Left ventricle myocardium superior (tissue), 1 donor: ENCODE data around the gene NPAS3. TPM values are rescaled to one million over a fixed set of nuclear protein-coding genes. Genes with fewer than 3 reads are reported as not detected.

Source experiments
- ATAC-seq: fragments of 200-7000 bp; cut with Tn5 transposase; one replicate; pipeline ENCODE4 v1.9.1; 2020; ENCODE audit warnings: mild to moderate bottlenecking, moderate library complexity
- DNase-seq: peaks from one replicate; pipeline ENCODE4 v3.0.0-alpha.2; 2020
- intact Hi-C: fragments of 100-400 bp; cut with micrococcal nuclease; formaldehyde crosslinking; loops from one replicate; pipeline ENCODE4 v1.11.0; 2022
- total RNA-seq: library from RNA; stranded (reverse); fragmentation: NEBNext Ultra II Directional; extraction: Animal tissue kit (Norgen Biotek cat#: 25700); gene quantifications from one replicate; pipeline ENCODE4 v1.2.1, GENCODE V29; 2021
- donor health status: DM: no; HTN: yes; CAD: no; lungs with severe emphysema.

Gene NPAS3
- total RNA-seq, 1 donor from 2014 or later, result 1.1 TPM

DNA sequence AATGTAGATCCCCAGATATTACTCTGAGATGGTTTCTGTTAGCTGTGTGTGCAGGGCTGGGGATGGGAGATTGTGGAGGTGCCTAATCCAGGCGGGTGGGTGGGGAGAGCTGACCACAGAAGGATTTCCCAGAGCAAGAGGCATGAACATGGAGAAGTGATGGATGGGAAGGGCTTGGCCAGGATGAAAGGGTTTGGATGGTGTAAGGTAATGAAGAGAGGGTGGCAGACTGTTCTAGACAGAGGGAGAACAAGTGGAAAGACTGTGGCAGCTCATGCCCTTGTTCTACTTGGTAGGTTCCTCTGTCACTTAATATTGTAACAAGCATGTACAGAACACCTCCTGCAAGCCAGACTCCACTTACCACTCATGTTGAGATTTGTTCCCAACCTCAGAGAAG, 187.8 kb downstream of the NPAS3 start:
- ATAC-seq, result no peak
- no peak for DNase-seq
- intact Hi-C loops, result no loop called here

DNA sequence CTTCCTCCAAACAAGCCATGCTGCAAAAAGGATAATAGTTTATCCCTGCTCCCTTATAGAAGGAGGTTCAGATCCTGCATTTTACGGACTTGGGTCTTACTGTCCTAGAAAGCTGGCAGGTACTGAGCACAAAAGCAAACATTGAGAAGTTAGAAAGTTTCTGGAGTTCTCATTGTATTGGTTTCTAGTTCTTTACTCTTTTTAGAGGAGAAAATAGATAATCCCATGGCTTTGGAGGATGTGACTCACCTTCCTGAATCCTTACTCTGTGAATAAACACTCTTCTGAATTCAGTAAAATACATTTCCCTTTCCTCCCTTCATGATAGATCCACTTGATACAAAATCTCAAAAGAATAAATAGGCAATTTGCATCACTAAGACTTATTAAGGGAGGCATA, 188.9 kb downstream of the NPAS3 start:
- no peak for DNase-seq
- intact Hi-C loops, result no loop called here
- no peak for ATAC-seq

DNA sequence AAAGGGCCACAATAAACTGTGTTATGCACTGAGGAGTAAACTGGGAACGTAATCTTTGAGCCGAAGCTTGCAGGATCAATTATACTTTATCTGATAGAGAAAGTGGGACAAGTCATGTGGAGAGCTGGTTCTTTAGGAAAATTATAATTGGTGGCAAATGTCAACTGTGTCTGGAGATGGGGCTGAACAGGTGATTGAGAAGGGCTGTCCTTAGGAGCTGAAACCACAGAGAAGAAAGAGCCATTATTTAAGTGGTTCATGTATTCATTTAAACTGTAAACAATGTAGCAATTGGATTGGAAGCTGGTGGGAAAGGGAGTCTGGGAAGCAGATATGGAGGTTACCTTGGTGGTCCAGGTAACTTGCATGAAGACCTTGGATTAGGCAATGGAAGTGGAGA, 193.1 kb downstream of the NPAS3 start:
- no peak for ATAC-seq
- intact Hi-C loops, result no loop called here

DNA sequence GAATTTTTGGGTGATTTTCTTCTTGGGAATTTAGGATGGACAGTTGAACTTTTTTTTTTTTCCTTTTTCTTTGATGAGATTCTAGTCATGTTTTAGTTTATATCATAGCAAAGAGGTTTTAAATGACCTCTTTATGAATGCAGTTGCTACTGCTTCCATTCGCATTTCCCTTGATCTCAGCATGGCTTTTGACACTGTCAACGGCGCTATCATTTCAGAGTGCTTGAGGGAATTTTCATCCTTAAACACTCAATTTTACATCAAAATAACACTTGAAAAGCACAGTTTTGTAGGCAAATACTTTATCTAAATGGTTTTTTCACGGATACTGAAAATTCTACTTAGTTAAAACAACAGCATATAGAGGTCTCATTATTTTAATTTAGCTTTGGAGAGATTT, 195.5 kb downstream of the NPAS3 start:
- intact Hi-C loops, result no loop called here
- DNase-seq (no peak), ATAC-seq (no peak)

More for the DNA sequence above, 193.1 kb downstream of the NPAS3 start:
- DNase-seq, result no peak

DNA sequence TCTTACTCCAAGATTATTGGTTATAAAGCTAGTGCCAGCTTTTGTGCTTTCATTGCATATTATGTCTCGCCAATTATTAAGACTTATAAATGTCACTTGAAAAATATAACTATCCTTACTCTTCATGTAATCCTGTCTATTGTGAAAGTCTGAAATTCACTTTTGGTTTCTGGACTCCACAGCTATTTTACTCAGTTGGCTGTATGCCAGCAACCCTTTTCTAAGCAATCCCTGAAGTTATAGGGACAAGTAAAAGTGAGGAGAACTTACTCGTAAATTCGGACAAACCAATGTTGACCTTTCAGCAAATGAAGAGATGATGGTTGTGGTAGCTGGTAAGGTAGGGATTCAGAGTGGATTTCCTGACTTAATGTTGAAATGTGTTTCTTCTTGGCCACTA, 196.3 kb downstream of the NPAS3 start:
- intact Hi-C loops, result no loop called here
- ATAC-seq (no peak), DNase-seq (no peak)

DNA sequence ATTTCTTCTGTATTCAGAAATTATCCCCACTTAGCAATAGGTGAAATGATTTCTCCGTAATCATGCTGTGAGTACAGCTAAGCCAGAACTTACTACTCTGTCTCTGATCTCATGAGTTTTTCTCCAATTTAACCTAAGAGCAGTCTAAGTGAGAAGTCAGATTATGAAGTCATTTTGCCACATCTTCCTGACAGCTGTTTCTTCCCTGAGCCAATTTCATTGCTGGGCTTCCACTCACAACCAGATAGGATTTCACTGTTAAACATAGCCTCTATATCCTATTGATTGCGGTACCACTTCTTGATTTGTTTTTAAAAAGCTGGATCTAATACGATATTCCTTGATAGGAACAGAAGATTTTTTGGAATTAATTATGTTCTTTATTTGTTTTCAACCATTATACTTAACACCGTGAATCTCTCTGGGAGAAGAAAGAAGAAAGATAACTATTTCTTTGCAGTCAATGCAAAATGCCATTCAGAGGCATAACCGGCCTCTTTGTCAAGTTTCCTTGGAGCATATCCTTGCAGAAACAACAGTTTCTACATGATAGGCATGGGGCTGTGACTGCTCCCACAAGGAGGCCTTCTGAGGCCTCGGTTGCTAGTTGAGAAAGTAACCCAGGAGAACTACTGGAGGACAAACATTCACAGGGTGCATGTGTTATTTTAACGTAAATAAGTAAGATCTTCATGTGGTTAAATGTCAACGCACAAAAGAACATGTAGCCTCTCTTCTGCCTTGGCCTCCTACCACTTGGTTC, 212.2 kb downstream of the NPAS3 start:
- ATAC-seq (no peak), DNase-seq (no peak)
- intact Hi-C loops, result no loop called here

DNA sequence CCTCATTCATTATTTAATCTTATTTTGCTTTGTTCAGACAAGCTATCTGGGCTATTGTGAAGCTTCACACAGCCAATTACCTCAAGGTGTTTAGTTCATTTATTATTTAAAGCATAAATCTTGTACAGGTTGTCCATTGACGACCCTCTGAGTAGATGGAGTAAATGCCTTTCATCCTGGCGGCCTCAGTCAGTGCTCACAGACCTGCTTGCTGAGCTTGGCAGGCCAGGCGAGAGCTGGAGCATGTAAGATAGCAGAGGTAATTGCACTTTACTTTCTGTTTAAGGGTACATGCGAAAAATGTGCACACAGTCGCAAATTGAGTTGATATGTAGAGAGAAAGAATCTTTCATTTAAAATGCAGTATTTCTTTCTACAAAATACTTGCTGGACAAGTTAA, 224.4 kb downstream of the NPAS3 start:
- no peak for DNase-seq
- intact Hi-C loops, result no loop called here

DNA sequence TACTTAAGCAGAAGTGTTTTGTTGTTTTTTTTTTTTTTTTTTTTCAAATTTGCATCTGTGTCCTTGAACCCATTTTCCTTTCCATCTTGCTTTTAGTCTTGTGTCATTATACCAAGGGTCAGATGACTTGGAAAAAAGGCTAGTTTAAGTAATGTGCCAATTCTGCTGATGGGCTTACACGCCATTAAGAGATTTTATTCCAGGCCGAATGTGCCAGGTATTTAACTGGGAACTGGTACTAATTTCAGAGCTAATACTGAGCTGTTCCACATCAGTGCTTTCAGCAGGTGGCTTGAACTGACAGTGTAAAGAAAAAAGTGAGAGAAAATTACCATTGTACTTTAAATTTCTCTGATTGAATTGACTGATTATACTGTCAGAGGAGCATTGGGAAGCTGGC, 224.9 kb downstream of the NPAS3 start:
- ATAC-seq, result no peak
- no peak for DNase-seq
- intact Hi-C loops, result no loop called here

More for the DNA sequence above, 224.4 kb downstream of the NPAS3 start:
- ATAC-seq, result no peak

DNA sequence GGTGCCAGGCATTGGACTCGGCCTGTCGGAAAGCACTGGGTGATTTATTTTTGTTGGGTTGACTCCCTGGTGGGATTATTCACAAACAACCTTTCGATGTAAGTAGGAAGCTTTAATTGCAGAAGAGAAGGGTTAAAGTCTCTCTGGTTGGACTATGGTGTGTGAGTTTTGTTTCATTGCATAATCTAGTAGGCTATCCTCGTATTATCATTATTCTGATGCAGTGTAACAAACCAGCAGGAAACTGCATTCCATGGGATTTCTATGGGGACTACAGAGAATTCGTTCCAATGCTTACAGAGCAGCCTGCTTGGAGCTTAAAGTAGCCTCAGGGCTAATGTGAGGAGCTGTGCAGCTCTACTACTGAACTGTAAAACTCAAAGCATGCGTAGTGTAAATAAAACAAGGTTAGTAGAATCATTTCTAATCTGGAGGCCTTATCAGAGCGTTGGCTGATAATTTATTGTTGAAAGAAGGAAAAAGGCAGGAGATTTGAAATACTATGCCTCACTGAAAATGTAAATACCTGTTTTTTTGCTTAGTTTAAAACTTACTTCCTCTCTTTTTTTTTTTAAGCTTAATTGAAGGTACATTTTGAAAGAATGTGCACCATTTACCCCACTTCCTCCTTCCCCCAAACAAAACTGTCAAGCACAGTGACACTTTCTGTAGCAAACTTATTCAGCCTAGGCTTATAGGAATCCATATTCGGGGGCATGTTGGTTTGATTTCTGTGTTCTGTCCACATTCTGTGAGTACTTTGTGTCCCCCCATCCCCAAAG, 226.7 kb downstream of the NPAS3 start:
- ATAC-seq (peak; percentile 62), DNase-seq (no peak)
- intact Hi-C loops, result no loop called here

DNA sequence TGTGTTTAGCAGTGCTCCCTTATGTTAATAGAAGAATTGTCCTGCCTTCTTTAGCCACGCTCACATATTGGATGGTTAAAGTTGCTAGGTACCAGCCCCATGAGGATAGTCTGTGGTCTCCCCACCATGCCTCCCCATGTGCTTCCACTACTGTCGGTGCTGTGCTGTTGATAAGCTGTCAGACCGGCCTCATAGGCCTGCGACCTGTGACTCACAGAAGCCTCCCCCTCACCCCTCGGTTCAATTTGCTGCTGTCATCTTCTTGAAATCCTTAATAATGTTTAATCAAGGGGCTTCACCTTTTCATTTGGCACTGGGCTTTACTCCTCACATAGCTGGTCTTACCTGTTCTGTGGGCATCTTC, 227.2 kb downstream of the NPAS3 start:
- ATAC-seq (no peak), DNase-seq (no peak)
- intact Hi-C loops, result no loop called here

DNA sequence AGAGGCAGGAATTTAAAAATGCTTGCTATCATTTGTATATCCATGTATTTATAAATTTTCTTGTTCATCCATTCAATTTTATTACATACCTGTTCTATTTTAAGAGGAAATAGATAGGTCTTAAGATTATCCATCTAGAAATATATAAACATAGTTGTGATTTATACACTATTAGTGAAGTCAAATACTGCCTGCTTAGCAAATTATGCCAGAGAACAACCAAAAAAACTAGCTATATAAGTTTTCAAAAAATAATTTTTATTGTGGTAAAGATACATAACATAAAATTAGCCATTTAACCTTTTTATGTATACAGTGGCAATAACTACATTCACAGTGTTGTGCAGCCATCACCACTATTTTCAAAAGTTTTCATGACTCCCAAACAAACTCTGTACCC, 237.3 kb downstream of the NPAS3 start:
- intact Hi-C loops, result no loop called here
- no peak for ATAC-seq

DNA sequence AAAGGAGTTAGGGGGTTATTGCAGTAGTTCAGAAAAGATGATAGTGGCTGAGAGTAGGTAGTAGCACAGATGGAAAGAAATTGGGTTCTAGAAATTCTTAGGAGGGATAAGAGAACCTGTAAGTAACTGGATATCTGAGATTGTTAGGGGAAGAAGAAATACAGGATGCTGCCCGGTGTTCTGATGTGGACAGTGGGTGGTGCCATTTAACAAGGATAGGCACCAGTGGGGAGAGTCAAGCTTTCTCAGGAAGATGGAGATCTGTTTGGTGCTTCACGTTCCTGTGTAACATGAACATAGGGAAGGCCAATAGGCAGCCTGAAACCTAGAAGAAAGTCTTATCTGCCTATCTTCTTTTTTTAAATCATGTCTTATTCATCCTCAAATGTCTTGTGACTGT, 245.9 kb downstream of the NPAS3 start:
- intact Hi-C loops, result no loop called here
- ATAC-seq (no peak), DNase-seq (no peak)

More for the DNA sequence above, 237.3 kb downstream of the NPAS3 start:
- no peak for DNase-seq

DNA sequence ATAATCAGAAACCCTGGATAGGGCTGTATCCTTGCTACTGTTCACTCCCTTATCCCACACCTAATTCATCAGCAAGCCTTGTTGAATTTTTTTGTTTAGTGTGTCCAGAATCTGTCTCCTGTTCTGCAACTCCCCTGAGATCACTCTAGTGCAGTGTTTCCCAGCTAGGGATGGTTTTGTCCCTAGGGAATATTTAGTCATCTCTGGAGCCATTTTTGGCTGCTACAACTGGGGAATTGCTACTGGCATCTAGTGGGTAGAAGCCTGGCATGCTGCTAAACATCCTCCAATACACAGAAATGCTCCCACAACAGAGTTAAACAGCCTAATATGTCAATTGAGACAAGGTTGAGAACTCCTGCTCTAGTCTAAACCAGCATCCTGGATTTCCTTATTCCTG, 248.0 kb downstream of the NPAS3 start:
- intact Hi-C loops, result no loop called here
- DNase-seq (no peak), ATAC-seq (no peak)

DNA sequence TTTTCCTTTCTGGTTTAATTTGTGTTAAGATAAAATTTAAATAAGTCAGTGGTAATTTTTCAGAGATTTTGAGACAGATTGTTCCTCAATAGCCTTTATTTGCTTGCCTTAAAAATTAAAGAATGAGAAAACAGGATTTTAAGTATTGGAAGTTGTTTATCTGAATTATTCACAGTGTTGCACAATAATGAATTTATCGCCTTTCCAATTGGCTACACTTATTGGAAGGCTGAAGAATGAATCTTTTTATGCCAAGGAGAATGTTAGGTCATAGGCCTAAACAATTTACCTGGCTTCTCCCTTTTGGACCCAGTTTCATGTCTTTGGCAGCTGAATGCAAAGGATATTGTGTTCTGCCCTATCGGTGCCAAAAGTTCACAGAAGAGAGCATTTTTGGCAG, 250.2 kb downstream of the NPAS3 start:
- intact Hi-C loops, result no loop called here
- DNase-seq (no peak), ATAC-seq (no peak)

DNA sequence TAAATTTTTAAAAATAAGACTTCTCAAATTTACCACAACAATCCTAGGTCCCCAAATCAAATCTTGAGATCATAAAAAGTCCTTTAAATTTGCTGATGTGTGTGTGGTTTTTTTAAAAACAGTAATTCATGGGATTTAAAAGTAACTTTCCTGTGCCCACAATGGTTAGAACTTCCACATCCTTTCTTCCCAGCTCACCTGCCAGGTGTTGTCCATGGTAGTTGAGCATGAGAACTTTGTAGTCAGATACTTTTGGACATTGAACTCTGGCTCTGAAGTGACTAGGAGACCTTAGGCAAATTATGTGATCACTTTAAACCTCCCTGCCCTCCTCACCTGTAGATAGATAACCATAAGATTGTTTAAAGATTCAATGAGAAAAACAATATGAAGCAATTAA, 253.2 kb downstream of the NPAS3 start:
- ATAC-seq, result no peak
- intact Hi-C loops, result no loop called here

DNA sequence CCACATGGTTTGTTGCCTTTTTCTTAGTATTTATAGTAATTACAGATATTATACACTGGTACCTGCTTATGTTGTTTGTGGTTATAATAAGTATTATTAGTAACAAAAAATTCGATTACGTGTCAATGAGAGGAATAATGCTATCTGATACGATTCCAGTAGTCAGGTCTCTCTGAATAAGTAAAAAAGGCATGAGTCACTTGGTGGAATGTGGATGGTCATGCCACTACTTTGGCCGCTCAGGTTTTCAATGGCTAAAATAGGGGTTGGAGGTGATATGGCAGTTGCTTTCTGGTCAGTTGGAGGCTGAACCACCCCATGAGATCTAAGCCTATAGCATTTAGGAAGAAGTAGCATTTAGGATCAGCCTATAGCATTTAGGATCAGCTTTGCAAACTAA, 255.9 kb downstream of the NPAS3 start:
- no peak for ATAC-seq
- intact Hi-C loops, result no loop called here
- DNase-seq, result no peak

More for the DNA sequence above, 253.2 kb downstream of the NPAS3 start:
- no peak for DNase-seq

DNA sequence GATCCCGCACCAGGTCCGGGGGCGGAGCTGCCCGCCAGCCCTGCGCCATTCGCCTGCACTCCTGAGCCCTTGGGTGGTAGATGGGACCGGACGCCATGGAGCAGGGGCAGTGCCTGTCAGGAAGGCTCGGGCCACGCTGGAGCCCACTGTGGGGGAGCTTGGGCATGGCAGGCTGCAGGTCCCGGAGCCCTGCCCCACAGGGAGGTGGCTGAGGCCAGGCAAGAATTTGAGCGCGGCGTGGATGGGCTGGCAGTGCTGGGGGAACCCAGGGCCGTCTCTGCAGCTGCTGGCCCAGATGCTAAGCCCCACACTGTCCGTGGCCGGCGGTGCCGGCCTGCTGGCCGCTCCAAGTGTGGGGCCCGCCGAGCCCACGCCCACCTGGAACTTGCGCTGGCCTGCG, 260.0 kb downstream of the NPAS3 start:
- DNase-seq, result peak; percentile 24
- intact Hi-C loops, result no loop called here
- no peak for ATAC-seq

DNA sequence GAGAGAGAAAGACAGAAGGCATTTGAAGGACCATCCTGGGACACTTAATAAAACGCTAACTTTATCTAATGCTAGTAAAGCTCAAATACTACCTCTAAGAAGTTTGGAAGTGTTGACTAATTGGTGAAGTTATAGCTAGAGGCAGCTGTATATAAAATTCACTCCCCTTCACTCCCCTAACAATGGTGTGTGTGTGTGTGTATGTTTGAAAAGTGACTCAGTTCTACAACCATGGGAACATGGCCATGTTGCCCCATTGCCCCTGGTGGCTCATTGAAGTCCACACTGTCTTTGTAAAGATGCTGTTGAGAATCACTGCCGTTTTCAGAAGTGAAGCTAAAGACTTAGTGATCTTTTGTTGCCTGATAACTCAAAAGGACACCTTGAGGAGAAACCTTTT, 262.4 kb downstream of the NPAS3 start:
- ATAC-seq (no peak), DNase-seq (no peak)
- intact Hi-C loops, result no loop called here

DNA sequence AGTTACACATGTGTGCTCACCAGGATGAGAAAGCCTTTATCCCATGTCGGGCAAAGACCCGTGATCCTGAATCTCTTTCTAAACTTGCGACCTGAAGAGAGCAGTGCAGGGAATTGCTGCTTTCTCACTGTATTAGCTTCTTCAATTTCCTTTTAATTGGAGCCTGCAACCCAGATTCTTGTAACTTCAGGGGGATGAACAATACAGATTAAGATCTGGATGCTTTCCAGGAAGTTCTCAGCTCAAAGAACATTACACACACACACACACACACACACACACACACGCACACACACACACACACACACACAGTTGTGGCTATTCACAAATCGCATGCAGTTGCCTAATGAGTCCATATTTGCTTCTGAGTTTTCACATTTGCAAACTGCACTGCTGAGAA, 268.3 kb downstream of the NPAS3 start:
- no peak for DNase-seq
- intact Hi-C loops, result no loop called here
- no peak for ATAC-seq

DNA sequence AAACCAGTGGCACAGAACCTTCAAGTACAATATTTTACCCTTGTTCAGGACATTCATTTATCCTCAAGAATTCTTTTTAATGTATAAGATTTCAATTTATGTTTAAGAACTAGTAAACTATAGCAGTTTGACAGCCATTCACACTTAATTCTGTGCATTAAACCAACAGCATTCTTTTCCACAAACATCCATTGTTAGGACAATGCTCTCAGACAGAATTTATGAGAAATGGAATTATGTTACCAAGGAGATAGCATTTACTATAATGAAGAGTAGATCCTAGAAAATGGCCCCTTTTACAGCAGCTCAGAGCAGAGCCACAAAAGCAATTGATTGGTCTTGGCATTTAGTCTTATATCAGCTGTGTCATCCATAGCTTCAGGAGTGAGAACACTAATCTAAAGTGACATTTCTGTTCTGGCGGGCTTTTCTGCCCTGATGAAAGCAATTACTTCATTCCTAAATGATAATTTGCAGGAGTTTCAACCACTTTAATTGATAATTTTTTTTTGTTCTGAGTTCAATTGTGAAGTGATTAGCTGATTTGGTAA, 268.9 kb downstream of the NPAS3 start:
- intact Hi-C loops, result no loop called here
- DNase-seq, result no peak
- no peak for ATAC-seq

DNA sequence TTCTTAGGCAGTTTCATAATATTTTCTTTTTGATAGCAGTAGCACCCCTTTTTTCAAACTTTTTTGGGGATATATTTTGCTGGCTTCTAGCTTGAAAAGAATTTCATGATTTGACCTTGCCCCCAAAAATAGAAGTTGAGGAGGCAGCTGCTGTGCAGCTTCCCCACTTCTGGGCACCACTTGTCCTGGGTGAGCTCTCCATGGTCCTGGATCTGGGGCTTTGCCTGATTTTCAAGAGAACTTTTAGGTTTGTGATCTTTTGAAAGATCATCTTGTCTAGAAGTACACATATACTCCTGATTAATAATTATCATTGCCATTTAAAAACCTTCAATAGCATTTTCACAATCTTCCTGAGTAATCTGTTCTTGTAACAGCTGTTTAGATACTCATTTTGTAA, 271.6 kb downstream of the NPAS3 start:
- DNase-seq, result no peak
- intact Hi-C loops, result no loop called here
- no peak for ATAC-seq
